ENCODE measurements around the gene ZMYM4. TPM values are rescaled to one million over a fixed set of nuclear protein-coding genes. Genes with fewer than 3 reads are reported as not detected.

The ZMYM4 gene
- total RNA-seq, 2 donors from 2014 or later = 29.0 to 42.8 TPM

GRCh38 chr1:35278886-35279554 lies 10.5 kb downstream of the ZMYM4 start:
- H3K27ac ChIP-seq = no peak overlapping the region
- H3K27me3 ChIP-seq (replicated peaks; ENCODE audit: insufficient read depth) = no peaks in the 10 kb centered on the region
- no peak for TF ChIP-seq CTCF (IDR thresholded peaks at IDR 0.05)
- no peak overlapping the region for H3K4me3 ChIP-seq
- H3K4me1 ChIP-seq (ENCODE audit: control insufficient read depth in 1 of 2, low read depth in 2 of 2) = peaks cover 7 to 8% of the 10 kb centered on the region in 2 donors
- no peaks in the 10 kb centered on the region for H3K36me3 ChIP-seq
- DNase-seq (ENCODE audit: low spot score) (no peak), ATAC-seq (ENCODE audit: insufficient number of reproducible peaks, low FRiP score, low read depth) (no peak)
- no peaks in the 10 kb centered on the region for H3K9me3 ChIP-seq

DNA sequence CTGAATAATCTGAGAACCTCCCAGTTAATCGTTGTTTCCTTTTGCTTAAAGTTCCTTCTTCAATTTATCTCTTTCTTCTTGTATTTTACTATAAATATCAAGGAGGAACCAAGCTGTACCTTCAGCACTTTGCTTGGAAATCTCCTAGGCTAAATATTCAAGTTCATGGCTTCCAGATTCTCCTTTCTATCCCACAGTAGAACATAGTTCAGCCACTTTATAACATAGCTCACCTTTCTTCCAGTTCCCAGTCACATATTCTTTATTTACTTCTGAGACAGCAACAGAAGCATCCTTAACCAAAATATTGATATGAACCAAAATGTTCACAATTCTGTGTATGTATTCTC lies 11.0 kb downstream of the ZMYM4 start:
- H3K9me3 ChIP-seq = no peaks in the 10 kb centered on the region
- no peak overlapping the region for H3K4me3 ChIP-seq
- peaks cover 7 to 8% of the 10 kb centered on the region in 2 donors for H3K4me1 ChIP-seq (ENCODE audit: control insufficient read depth in 1 of 2, low read depth in 2 of 2)
- ATAC-seq (ENCODE audit: insufficient number of reproducible peaks, low FRiP score, low read depth) (no peak), DNase-seq (ENCODE audit: low spot score) (no peak)
- no peak overlapping the region for H3K27ac ChIP-seq
- H3K27me3 ChIP-seq (replicated peaks; ENCODE audit: insufficient read depth) = no peaks in the 10 kb centered on the region
- no peak for TF ChIP-seq CTCF (IDR thresholded peaks at IDR 0.05)
- H3K36me3 ChIP-seq = no peaks in the 10 kb centered on the region

DNA sequence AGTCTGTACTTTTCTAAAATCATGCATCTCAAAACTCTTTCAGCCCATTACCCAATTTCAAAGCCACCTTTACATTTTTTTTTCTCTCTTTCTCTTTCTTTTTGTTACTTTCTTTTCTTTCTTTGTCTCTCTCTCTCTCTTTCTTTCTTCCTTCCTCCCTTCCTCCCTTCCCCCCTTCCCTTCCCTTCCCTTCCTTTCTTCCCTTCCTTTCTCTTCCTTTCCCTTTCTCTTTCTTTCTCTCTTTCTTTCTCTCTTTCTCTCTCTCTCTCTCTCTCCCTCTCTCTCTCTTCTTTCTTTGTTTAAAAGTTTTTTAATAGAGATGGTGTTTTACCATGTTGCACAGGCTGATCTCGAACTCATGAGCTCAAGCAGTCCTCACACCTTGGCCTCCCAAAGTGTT lies 11.5 kb downstream of the ZMYM4 start:
- Histone ChIP-seq H3K4me3 (no peak overlapping the region), H3K27ac (no peak overlapping the region), H3K36me3 (no peaks in the 10 kb centered on the region), H3K4me1 (ENCODE audit: control insufficient read depth in 1 of 2, low read depth in 2 of 2) (peaks cover 7 to 8% of the 10 kb centered on the region in 2 donors), H3K27me3 (replicated peaks; ENCODE audit: insufficient read depth) (no peaks in the 10 kb centered on the region), H3K9me3 (no peaks in the 10 kb centered on the region)
- DNase-seq (ENCODE audit: low spot score) (no peak), ATAC-seq (ENCODE audit: insufficient number of reproducible peaks, low FRiP score, low read depth) (no peak)
- TF ChIP-seq CTCF (IDR thresholded peaks at IDR 0.05) = no peak

DNA sequence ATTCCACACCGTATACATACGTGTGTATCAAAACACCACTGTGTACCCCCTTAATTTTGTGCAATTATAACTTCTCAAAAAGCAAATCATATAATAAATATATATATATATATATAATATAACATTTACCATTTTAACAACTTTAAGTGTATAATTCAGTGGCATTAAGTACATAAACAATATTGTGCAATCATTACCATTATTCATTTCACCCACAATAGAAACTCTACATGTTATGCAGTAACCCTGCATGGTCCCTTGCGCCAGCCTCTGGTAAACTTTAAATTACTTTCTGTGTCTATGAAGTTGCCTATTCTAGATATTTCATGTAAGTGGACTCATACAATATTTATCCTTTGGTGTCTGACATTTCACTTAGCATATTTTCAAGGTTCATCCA lies 13.1 kb downstream of the ZMYM4 start:
- TF ChIP-seq CTCF (IDR thresholded peaks at IDR 0.05) = no peak
- Histone ChIP-seq H3K36me3 (no peaks in the 10 kb centered on the region), H3K4me1 (ENCODE audit: control insufficient read depth in 1 of 2, low read depth in 2 of 2) (peaks cover 3 to 5% of the 10 kb centered on the region in 2 donors), H3K27ac (no peak overlapping the region), H3K9me3 (no peaks in the 10 kb centered on the region), H3K27me3 (replicated peaks; ENCODE audit: insufficient read depth) (no peaks in the 10 kb centered on the region), H3K4me3 (no peak overlapping the region)
- DNase-seq (ENCODE audit: low spot score) (no peak), ATAC-seq (ENCODE audit: insufficient number of reproducible peaks, low FRiP score, low read depth) (no peak)

- Histone ChIP-seq H3K27ac (no peak overlapping the region), H3K4me3 (no peak overlapping the region), H3K27me3 (replicated peaks; ENCODE audit: insufficient read depth) (no peaks in the 10 kb centered on the region), H3K4me1 (ENCODE audit: control insufficient read depth in 1 of 2, low read depth in 2 of 2) (no peaks in the 10 kb centered on the region), H3K9me3 (no peaks in the 10 kb centered on the region), H3K36me3 (no peaks in the 10 kb centered on the region)
- ATAC-seq (ENCODE audit: insufficient number of reproducible peaks, low FRiP score, low read depth) = no peak
- DNase-seq (ENCODE audit: low spot score) = no peak
- no peak for TF ChIP-seq CTCF (IDR thresholded peaks at IDR 0.05)
These were observed 13.7 kb downstream of the ZMYM4 start for GRCh38 chr1:35282172-35282571.
